NCI-H748 (cell line): ENCODE data around the gene PPIE.
A peak's percentile ranks its signal among the peaks of the same experiment; 100 is the strongest.

ENCODE experiments used
- DNase-seq: peaks from one replicate; lab custom pipeline; 2025; ENCODE audit not compliant: unreplicated experiment; lab: John Stamatoyannopoulos, UW

PPIE gene

DNA sequence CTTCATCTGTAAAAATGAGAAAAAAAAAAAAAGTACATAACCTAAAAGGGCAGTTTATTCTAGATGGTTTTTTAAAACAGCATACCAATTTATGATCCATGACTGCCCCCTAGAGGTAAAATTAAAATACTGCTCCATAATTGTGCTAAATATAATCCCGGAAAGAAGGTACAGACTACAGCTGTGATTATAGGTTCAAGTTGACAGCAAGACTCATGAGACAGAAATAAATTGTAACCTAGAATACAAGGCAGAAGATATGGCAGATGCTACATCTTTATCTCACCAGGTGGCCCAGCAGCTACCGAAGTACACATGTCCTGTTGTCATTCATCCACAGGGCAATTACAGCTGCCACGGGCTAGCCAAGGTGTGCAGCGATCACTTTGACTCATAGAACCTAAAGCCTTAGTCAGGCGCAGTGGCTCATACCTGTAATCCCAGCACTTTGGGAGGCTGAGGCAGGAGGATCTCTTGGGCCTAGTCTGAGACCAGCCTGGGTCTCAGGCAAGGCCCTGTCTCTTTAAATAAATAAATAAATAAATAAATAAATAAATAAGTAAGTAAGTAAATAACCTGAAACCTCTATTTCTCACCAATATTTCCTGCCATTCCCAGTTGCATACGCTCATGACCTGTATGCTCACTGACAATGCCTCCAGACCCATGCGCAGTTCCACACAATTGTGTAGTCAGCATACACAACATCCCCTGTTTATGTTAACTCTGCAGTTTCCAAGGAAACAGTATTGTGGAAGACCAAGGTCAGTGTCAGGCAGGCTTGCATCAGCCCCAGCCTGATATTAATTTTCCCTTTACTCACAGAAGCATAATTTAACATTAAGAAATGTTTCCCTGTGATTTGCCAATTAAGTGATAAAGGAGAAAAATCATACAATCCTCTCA is 18.3 kb upstream of the PPIE start:
- peak; percentile 92 for DNase-seq

DNA sequence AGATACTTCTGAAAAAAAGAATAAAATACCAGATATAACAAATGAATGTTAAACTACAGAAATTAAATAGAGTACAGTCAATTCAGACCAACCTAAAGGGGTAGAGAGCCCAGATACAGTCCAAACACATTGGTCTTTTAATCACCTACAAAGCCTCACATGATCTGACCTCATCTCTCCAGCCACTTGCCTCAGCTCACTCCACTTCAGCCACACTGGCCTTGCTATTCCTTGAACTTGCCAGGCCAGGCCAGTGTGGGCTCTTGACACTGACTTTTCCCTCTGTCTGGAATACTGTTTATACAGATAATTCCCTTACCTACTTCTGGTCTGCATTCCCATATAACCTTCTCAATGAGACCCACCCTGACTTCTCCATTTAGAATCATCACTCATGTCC is 17.0 kb upstream of the PPIE start:
- DNase-seq, result no peak

DNA sequence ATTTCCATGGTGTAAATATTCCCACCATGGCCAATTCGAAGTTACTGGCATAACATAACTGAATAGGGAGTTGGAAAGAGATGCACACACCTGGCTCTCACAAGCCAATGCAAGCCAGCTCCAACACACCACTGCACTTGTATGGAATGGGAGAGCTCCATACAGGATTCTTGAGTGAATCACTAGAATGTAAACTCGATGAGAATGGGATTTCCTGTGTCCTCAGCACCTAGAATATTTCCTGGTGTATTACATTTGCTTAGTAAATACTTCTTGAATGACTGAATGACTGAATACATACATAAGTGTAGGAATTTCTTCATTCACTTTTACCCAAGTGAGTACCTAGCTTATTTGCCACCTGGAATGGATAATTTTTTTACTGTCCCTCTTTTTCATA is 16.2 kb upstream of the PPIE start:
- DNase-seq, result no peak

DNA sequence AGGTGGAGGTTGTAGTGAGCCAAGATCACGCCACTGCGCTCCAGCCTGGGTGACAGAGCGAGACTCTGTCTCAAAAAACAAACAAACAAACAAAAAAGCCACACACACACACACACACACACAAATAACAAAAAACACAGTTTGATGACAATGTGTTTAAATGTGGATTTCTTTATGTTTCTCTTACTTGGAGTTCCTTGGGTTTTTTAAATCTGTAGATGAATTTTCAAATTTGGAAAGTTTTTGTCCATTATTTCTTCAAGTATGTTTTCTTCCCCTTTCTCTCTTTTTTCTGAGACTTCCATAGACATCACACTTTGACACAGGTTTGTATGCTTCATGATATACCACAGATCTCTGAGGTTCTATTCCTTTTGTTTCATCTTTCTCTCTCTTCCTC is 12.1 kb upstream of the PPIE start:
- no peak for DNase-seq

DNA sequence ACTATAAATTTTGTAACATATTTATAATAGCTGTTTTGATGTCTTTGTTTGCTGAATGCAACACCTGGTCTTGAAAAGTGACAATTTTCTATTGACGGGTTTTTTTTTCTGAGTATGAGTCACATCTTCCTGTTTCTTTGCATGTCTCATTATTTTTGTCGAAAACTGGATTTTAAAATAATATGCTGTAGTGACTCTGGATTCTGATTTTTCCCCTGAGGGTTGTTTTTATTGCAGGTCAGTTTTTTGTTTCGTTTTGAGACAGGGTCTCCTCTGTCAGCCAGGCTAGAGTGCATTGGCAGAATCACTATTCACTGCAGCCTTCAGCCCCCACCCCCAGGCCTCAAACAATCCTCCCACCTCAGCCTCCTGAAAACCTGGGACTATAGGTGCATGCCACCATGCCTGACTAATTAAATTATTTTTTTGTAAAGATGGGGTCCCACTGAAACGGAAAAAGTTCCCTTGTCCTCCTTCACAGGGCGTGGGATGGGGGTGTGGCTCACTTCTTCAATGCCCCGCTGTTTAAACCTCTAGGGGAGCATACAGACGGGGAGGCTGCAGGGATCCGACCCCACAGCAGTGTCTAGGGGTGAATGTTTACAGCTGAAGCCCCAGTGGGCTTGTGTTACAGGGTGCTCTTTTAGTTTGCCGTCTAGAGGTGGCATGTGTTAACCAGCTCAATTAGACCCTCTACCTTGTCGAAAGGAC is 11.3 kb upstream of the PPIE start:
- DNase-seq, result no peak

DNA sequence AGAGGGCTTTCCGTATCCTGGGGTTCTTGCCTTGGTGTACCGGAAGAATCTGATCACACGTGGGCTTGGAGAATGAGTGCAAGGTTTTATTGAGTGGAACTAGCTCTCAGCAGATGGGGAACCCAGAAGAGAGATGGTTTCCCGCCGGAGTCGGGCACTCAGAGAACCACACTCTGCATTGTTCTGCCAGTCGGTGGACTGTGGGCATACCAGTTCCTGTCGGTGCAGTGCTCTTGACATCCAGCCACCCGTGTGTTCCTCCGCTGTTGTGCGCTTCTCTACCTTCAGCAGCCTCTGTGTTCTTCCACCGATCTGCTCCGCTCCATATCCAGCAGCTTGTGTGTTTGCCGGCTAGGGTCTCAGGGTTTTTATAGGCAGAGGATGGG is 10.8 kb upstream of the PPIE start:
- peak; percentile 66 for DNase-seq

DNA sequence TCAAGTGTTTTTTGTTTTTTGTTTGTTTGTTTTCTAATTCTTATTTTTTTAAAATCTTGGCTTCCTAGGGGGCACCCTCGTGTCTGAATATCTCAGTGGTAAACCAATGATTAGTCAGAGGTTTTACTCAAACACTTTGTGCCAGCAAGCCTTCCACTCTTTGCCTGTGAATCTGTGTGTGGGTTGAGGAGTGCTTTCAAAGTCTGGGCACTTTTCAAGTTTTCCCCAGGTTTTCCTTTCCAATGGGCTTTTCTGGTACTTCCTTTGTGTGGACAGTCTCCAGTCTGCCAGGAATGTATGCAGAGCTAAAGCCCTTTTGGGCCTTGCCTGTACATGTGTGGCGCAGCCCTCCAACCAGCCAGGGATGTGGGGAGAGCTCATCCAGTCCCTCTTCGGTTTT is 9.7 kb upstream of the PPIE start:
- no peak for DNase-seq

DNA sequence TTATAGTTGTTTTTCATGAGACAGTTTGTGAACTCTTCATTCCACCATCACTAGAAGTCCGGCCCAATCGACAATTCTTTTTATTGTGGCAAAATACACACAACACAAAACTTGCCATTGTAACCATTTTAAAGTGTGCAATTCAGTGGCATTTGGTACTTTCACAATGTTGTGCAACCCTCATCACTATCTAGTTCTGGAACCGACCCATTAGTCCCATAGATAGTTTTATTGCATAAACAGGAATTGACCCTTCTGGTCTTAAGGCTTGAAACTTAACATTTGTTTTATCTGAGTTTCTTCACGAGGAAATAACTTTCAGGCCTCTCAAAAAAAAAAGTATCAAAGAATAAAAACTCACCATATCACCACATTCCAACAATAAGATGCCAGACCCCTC is 8.8 kb upstream of the PPIE start:
- no peak for DNase-seq

DNA sequence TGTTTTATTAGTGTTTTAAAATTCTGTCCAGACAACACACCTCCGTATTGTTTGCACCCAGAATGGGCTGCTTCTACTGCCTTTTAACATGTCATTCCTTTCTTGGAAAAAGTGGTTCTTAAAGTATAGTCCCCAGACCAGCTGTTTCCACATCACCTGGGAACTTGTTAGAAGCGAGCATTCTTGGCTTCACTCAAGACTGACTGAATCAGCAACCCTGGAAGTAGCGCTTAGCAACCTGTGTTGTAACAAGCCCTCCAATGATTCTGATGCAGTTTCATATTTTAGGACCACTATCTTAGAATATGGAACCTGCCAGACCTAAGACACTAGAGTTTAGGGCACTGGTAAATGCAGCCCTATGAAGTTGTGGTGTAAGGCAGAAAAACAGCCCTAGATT is 6.0 kb upstream of the PPIE start:
- DNase-seq, result peak; percentile 53

DNA sequence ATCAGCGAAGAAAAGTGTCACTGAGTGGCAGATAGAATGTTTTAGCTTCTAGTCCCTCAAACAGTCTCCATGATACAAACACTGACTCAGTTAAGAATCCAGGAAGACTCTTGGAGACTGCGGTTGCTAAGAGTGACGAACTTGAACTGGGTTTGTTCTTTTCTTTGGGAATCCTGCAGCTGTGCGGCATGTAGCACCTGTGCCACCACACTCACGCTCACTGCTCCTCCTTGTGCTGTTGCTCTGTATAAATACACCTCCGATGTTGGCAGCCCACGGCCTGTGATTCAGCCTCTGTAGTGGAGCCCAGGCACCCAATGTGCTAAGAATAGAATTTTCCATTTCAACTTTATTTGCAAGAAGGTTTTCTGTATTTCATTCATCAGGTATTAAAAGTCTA is 5.5 kb upstream of the PPIE start:
- DNase-seq, result peak; percentile 60

DNA sequence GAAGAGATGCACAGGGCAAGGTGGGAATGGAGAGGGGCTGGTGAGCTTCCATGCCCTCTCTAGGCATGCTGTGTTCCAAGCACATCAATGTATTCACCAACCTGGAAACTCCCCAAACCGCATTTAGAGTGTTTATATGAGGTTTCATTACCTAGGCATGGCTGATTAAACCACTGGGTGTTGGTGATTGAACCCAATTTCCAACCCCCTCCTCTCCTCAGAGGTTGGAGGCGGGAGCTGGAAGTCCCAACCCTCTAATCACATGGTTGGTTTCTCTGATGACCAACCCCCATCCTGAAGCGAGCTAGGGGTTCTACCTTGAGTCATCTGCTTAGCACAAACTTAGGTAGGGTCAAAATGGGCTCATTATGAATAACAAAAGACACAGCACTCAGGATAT is 3.0 kb upstream of the PPIE start:
- DNase-seq, result no peak

DNA sequence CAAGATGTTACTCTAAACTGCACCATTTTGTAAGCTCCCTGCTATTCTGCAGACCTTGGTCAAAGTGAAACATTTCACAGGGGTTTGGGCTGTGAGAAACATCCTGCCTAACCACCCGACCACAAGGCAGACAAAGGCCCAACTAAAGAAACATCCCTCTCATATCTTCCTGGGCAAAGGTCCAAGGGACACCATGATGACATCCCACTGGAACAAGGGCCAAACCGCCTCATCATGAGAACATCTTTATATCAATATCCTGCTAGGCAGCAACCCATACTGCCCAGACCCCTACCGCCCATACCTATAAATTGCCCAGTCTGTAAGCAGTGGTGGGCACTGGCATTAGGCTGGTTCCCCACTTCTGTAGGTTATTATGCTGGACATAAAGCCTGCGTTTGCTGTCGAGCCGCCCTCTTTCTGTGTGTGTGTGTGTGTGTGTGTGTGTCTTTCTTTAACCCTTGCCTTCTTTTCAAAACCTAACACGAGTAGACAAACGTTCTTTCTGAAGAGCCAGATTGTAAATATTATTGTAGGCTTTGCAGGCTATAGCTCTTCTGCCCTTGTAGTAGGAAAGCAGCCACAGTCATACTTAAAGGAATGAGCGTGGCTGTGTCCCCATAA is 1.0 kb upstream of the PPIE start:
- DNase-seq, result no peak

DNA sequence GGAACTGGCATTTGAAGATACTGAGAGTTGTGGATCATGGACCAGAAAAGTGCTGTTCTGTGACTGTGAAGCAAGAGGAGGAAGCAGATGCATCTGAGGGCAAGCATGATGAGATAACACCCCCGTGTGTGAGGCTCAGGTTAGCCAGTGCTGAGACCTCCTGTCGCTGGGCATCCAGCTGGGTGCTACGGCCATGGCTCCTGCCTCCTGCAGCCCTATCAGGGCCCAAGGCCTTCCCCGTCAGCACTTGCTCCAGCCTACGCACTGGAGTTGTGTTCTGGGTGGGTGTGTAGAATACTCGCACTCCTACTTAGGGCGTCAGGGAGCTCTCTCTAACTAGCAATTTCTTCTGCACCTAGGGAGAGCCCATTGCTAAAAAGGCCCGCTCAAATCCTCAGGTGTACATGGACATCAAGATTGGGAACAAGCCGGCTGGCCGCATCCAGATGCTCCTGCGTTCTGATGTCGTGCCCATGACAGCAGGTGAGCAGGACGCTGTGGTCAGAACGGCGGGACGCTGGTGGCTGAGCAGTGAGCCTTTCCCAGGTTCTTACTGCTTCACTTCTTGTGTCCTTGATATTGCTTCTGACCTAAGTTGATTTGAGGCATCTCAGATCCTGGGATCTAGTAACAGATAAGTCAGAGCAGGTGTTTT is 6.5 kb downstream of the PPIE start:
- DNase-seq, result no peak

DNA sequence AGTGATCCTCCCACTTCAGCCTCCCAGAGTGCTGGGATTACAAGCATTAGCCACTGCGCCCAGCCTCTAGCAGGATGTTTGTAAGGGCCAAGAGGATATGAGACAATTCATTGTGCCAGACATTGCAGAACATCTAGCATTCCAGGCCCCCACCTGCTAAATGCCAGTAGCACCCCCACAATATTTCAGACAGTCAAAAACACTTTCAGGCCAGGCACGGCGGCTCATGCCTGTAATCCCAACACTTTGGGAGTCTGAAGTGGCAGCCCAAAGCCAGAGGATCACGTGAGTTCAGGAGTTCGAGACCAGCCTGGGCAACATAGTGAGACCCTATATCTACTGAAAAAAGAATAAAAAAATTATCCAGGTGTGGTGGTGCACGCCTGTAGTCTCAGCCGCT is 12.9 kb downstream of the PPIE start:
- DNase-seq, result no peak

DNA sequence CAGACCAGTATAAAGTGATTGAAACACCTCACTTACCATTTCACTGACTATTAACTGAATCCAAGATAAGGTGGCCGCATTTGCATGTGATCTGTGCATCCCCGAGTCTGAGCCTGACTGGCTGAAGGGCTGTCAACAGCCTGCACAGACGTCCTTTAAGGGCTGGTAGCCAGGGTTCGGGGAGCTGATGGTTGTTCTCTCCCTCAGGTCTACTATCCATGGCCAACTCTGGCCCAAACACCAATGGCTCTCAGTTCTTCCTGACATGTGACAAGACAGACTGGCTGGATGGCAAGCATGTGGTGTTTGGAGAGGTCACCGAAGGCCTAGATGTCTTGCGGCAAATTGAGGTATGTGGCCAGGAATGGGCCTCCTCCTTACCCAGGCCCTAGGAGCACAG is 14.0 kb downstream of the PPIE start:
- no peak for DNase-seq

DNA sequence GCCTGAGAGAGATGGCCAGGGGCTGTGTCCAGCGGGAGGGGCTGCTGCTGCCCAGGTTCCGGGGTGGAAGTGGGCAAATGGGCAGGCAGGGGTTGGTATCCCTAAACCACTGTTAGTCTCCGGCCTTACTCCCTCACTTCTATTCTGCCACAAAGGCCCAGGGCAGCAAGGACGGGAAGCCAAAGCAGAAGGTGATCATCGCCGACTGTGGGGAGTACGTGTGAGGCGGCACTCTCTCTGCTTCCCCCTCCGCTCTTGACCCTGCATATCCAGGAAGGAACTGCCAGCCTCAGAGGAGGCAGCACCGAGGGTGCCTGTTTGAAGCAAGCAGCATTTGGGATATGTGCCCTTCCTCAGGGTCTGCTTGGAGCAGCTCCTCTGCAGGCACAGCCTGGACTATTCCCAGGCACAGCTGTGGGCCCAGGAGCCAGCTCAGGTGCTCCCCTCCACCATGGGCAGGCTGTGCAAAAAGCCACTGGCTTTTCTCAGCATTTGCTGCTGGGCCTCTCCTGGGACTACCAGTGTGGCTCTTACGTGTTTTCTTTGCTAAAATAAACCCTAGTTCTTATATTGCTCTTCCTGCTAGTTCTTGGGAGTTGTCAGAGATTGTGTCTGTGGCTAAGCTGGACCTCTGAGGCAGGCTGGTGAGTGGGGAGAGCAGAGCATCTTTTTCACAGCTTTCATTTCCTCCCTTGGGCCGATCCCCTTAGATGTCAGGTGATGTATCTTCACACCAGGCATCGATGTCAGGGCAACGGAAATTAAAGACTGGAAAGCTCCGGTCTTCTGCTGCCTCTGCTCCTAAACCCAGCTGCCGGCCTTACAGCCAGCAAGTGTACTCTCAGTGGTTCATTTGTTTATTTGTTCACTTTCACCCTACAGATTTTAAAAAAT is 14.7 kb downstream of the PPIE start:
- no peak for DNase-seq

DNA sequence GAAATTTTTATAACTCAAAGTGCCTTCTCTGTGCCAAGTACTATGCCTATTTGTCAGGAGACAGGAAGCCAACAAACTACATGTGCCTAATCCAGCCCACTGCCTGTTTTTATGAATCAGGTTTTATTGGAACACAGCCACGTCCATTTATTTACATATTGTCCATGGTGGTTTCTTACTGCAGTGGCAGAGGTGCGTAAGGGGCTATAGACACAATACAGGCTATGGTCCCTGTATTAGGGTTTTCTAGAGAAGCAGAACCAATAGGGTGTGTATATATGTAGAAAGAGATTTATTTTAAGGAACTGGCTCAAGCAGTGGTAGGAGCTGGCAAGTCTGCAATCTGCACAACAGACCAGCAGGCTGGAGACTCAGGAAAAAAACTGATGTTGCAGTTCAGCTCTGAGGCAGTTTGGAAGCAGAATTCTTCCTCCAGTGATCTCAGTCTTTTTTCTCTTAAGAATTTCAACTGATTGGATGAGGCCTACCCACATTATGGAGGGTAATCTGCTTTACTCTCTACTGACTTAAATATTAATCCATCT is 15.4 kb downstream of the PPIE start:
- DNase-seq, result no peak

DNA sequence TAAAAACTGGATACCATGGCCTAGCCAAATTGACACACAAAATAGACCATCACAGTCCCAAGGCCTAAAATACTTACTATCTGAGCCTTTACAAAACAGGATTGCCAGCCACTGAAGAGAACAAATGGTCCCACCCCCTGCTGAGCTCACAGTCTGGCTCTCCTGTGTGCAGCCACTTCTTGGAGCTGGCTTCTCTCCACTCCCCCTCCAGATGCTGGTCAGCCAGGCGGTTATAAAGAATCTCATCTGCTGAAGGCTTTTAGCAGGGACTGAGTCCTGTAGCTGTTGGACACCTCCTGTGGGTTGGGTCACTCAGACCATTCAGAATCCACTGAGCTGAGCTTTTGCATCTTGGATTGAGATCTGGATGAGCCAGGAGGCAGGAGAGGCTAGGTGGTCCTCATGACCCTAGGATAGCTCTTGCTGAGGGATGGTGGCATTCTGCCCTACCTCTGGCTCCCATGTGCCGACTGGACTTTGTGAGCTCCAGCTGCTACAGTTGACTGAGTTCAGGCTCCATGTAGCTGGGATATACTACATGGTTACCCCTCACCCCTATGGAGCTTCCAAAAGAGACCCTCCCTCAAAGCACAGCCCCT is 16.3 kb downstream of the PPIE start:
- no peak for DNase-seq

DNA sequence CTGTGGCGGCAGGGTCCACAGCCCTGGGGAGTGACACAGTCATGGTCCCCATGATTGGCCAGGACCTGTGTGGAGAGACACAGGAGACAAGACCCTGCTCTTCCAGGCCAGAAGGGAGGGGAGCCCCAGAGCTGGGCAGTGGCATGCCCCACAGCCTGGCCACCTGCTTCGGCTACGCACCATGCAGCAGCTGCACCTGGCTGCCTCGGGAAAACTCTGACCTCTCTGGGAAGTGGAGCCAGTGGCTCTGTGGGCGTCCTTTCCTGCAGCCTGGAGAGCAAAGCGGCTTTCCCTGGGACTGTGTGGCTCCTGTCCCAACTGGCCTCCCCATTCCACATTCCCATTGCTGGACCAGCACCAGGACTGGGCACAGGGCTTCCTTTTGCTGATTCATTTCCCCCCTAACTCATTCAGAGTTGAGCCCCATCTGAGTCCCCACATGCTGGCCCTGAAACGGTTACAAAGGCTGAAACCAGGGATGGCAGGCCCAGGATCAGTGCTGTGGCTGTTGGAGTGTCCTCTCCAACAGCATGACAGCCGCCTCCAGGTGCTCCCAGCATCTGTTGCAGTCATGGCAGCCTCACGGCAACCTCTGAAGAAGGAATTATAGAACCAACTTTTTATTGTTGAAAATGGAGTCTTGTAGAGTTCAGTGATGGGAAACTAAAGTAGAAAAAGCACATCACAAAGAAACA is 17.4 kb downstream of the PPIE start:
- DNase-seq, result no peak
